Gastroesophageal sphincter (tissue), 4 donors: ENCODE results near the gene PTPRE. TPM values are rescaled to one million over a fixed set of nuclear protein-coding genes. Genes with fewer than 3 reads are reported as not detected.

Experiments used
- ATAC-seq: fragments of 150-250 bp; one replicate; pipeline ENCODE4 v1.9.1; 2016; ENCODE audit warnings: mild to moderate bottlenecking, moderate library complexity
- H3K27ac ChIP-seq, 4 donors: fragments of 200-600 bp; sonication (generic) in 3 of 4; 1 replicate in 3 of 4; 2 replicates in 1 of 4; pipeline ENCODE4 v1.5.1; 2016 to 2019
- H3K27me3 ChIP-seq: fragments of 200-600 bp; sonication (generic); one replicate; pipeline ENCODE4 v1.5.1; 2019
- H3K36me3 ChIP-seq, 2 donors: fragments of 200-600 bp; sonication (generic); one replicate each; pipeline ENCODE4 v1.5.1; 2019; ENCODE audit warnings: control low read depth in 1 of 2
- H3K4me1 ChIP-seq, 3 donors: fragments of 200-600 bp; sonication (generic); 1 replicate in 2 of 3; 2 replicates in 1 of 3; pipeline ENCODE4 v1.5.1; 2016 to 2019; ENCODE audit warnings: control low read depth in 2 of 3
- H3K4me3 ChIP-seq, 2 donors: fragments of 200-600 bp; sonication (generic); one replicate each; pipeline ENCODE4 v1.5.1; 2019; ENCODE audit warnings: mild to moderate bottlenecking in 1 of 2, moderate library complexity in 1 of 2
- H3K9me3 ChIP-seq, 3 donors: fragments of 200-600 bp; sonication (generic); one replicate each; pipeline ENCODE4 v1.5.1; 2017 to 2019; ENCODE audit warnings: control low read depth in 2 of 3
- EP300 ChIP-seq: sonication (generic); formaldehyde crosslinking; IDR thresholded peaks from one replicate; pipeline ENCODE4 v1.6.1; 2017; ENCODE audit warnings: antibody characterized with exemption, mild to moderate bottlenecking
- POLR2A ChIP-seq, 2 donors: fragments of 450-650 bp; IDR thresholded peaks; one replicate each; pipeline ENCODE4 v1.6.1; 2017; ENCODE audit warnings: antibody characterized with exemption in 2 of 2, mild to moderate bottlenecking in 2 of 2, moderate library complexity in 1 of 2
- POLR2AphosphoS5 ChIP-seq: sonication (generic); formaldehyde crosslinking; IDR thresholded peaks from one replicate; pipeline ENCODE4 v1.6.1; 2017; ENCODE audit warnings: antibody characterized with exemption
- WGBS, 2 donors: methylation state at CpG; one replicate each; pipeline ENCODE4 v1.1.5; 2018; ENCODE audit warnings: low coverage in 1 of 2; 5-methylcytosine and 5-hydroxymethylcytosine counted together
- total RNA-seq, 4 donors: library from RNA; depleted of rRNA; stranded (reverse); fragments of >200 nt; gene quantifications; one replicate each; pipeline ENCODE4 v1.1.0, GENCODE V29; 2016
- TF ChIP-seq, protein P1 (sequence below), 4 experiments: fragments of 200-600 bp in 2 of 4; fragments of 450-650 bp in 2 of 4; sonication (generic) in 1 of 4; IDR thresholded peaks; one replicate each; pipeline ENCODE4 v1.5.1; 2017 to 2019; ENCODE audit warnings: antibody characterized with exemption in 4 of 4, mild to moderate bottlenecking in 2 of 4, moderate library complexity in 2 of 4

The PTPRE gene
- total RNA-seq, 4 donors from 2014 or later = 6.4 to 16.4 (median 8.5) TPM

DNA sequence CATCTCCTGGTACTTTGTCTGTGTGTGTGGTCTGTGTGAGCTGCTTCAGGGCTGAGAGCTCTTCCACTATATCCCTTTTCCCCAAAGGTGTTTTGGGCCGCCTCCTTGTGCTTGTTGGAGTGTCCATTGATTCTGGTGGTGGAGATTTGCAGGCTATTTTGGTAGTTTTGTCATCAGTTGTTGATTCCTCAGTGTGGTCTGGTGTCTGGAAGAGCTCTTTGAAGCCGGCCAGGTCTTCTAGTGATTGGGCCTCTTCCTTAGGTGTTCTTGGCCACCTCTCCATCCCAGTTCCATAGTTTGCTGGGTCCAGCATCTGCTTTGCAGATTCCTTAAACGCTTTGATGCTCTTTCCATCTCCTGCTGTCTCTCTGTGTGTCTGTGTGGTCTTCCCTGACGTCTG, 198.5 kb downstream of the PTPRE start:
- H3K27ac ChIP-seq = no peak overlapping the region
- no peak for ATAC-seq
- H3K9me3 ChIP-seq = no peaks in the 10 kb centered on the region
- H3K36me3 ChIP-seq = no peaks in the 10 kb centered on the region
- TF ChIP-seq EP300 = no peak
- TF ChIP-seq POLR2AphosphoS5 = no peak
- TF ChIP-seq, protein P1, sequence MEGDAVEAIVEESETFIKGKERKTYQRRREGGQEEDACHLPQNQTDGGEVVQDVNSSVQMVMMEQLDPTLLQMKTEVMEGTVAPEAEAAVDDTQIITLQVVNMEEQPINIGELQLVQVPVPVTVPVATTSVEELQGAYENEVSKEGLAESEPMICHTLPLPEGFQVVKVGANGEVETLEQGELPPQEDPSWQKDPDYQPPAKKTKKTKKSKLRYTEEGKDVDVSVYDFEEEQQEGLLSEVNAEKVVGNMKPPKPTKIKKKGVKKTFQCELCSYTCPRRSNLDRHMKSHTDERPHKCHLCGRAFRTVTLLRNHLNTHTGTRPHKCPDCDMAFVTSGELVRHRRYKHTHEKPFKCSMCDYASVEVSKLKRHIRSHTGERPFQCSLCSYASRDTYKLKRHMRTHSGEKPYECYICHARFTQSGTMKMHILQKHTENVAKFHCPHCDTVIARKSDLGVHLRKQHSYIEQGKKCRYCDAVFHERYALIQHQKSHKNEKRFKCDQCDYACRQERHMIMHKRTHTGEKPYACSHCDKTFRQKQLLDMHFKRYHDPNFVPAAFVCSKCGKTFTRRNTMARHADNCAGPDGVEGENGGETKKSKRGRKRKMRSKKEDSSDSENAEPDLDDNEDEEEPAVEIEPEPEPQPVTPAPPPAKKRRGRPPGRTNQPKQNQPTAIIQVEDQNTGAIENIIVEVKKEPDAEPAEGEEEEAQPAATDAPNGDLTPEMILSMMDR (IDR thresholded peaks at IDR 0.05) = no peak
- no peak for TF ChIP-seq POLR2A (IDR thresholded peaks at IDR 0.05)
- no peak overlapping the region for H3K4me3 ChIP-seq
- no peaks in the 10 kb centered on the region for H3K4me1 ChIP-seq
- WGBS, 2 donors = 98 to 100% methylated on average over 4 of the region's 4 CpGs
- H3K27me3 ChIP-seq = no peaks in the 10 kb centered on the region

DNA sequence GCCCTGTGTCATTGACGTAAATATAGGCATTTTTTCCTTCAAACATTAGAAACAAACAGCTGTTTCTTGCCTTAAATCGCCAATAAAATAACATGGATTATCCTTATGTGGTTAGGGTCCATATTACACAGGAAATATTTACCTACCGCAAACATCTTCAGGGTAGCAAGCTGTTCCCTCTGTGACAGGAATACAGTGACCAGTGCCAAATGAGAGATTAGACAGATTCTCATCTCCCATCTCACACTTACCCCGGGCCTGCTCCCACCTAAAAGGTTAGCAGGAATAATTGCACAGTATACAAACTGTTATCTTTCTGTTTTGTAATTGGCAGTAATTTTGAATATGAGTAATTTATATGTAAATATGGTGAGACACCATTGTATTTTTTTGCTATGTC, 202.8 kb downstream of the PTPRE start:
- no peak for ATAC-seq
- TF ChIP-seq POLR2AphosphoS5 (no peak), EP300 (no peak), POLR2A (IDR thresholded peaks at IDR 0.05) (no peak)
- TF ChIP-seq, protein P1 (IDR thresholded peaks at IDR 0.05) = no peak
- WGBS, 2 donors = 93 to 96% methylated on average over 4 of the region's 4 CpGs
- no peaks in the 10 kb centered on the region for H3K4me1 ChIP-seq
- no peaks in the 10 kb centered on the region for H3K36me3 ChIP-seq
- H3K27me3 ChIP-seq = no peaks in the 10 kb centered on the region
- no peaks in the 10 kb centered on the region for H3K9me3 ChIP-seq
- H3K27ac ChIP-seq = no peak overlapping the region
- no peak overlapping the region for H3K4me3 ChIP-seq

DNA sequence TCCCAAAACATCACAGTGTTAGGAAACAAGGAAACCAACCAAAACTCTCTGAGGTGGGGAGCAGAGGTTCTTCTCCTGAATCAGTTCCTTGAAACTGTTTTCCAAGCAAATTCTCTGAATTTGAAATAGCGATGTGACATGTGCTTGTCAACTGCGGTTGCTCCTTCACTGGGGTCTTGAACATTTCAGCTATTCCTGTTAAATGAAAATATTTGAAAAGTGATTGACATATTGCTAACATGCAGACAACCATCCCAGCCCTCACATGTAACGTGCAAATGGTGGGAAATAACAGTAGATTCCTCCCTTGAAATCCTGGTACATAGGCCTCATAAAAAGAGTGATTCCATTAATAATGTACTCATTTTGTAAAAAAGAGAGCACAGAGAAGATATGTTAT, 203.4 kb downstream of the PTPRE start:
- Histone ChIP-seq H3K4me1 (no peaks in the 10 kb centered on the region), H3K36me3 (no peaks in the 10 kb centered on the region), H3K4me3 (no peak overlapping the region), H3K27me3 (no peaks in the 10 kb centered on the region), H3K27ac (no peak overlapping the region), H3K9me3 (no peaks in the 10 kb centered on the region)
- WGBS, 2 donors = 92 to 100% methylated on average over 3 of the region's 3 CpGs
- TF ChIP-seq EP300 (no peak), POLR2A (IDR thresholded peaks at IDR 0.05) (no peak), POLR2AphosphoS5 (no peak)
- TF ChIP-seq, protein P1 (IDR thresholded peaks at IDR 0.05) = no peak
- no peak for ATAC-seq

DNA sequence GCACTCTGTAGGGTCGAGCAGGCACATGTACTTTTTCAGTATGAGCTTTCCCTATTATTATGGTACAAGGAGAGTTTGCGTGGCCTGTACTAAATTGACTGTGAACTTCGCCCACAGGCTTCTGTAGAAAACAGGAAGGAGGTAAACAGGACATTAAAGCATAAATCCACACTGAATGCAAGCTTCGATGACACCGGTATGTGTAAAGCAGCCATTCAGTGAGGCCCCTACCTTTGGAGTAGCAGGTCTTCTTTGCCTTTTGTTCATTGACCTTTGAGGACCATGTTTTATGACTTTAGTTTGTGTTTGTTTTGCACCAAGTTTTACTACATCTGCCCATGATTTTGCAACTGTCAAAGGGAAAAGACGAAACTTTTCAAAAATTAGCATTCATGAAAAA, 204.8 kb downstream of the PTPRE start:
- WGBS, 2 donors = 93 to 97% methylated on average over 6 of the region's 6 CpGs
- ATAC-seq = no peak

DNA sequence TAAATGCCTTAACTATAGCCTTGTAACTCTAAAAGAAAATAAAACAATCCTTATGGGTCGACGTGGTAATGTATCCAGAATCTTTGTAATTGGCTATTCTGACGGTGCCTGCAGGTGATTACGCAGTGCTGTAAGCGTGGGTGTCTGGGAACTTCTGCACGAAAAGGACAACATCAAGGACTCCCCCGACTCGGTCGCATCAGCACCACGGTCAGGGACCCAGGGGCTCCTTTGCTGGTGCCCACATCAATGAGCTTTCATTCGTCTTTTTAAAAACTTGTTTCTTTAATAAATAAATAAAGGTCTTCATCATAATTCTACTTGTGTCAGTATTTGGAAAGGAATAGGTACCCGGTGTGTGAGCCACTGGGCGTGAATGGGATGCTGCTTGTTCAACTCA, 206.1 kb downstream of the PTPRE start:
- peaks cover 11% of the 10 kb centered on the region for H3K27me3 ChIP-seq
- H3K4me3 ChIP-seq = no peak overlapping the region
- TF ChIP-seq, protein P1 (IDR thresholded peaks at IDR 0.05) = no peak
- no peak for TF ChIP-seq EP300
- TF ChIP-seq POLR2A (IDR thresholded peaks at IDR 0.05) = no peak
- no peak for TF ChIP-seq POLR2AphosphoS5
- H3K9me3 ChIP-seq = no peaks in the 10 kb centered on the region
- H3K4me1 ChIP-seq = no peaks in the 10 kb centered on the region
- ATAC-seq = no peak
- H3K27ac ChIP-seq = no peak overlapping the region
- WGBS, 2 donors = 89 to 94% methylated on average over 13 of the region's 13 CpGs
- no peaks in the 10 kb centered on the region for H3K36me3 ChIP-seq

More for the DNA sequence above, 204.8 kb downstream of the PTPRE start:
- TF ChIP-seq POLR2A (IDR thresholded peaks at IDR 0.05) = no peak
- Histone ChIP-seq H3K4me1 (no peaks in the 10 kb centered on the region), H3K27ac (no peak overlapping the region), H3K9me3 (no peaks in the 10 kb centered on the region), H3K36me3 (no peaks in the 10 kb centered on the region), H3K27me3 (no peaks in the 10 kb centered on the region), H3K4me3 (no peak overlapping the region)
